Hepatocyte (in vitro differentiated cells): ENCODE data around the gene CENPF.

ENCODE experiments used
- CTCF ChIP-seq: fragments of 200-600 bp; sonication (generic); IDR thresholded peaks from 2 replicates; pipeline ENCODE4 v1.5.1; 2016; ENCODE audit warnings: antibody characterized with exemption, mild to moderate bottlenecking; ENCODE audit not compliant: poor library complexity
- EZH2 ChIP-seq: fragments of 200-600 bp; sonication (generic); IDR thresholded peaks from 2 replicates; pipeline ENCODE4 v1.6.1; 2016; ENCODE audit warnings: antibody characterized with exemption, mild to moderate bottlenecking, borderline replicate concordance

DNA sequence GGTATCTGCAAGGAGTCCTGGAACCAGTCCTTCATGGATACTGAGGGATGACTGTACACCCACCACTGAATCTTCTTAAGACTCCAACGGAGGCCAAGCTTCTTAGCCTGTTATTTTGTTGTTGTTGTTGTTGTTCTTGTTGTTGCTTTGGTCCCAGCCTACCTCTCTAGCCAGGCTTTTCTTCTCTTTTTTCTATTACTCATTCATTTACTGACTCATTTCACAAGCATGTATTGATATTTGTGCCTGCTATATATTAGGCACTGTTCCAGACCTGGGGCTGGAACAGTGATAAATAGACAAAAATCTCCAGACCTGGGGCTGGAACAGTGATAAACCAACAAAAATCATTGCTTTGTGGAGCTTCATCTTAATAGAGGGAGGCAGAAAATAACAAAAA is 20.4 kb downstream of the CENPF start:
- TF ChIP-seq CTCF (no peak), EZH2 (no peak)
